Tibial artery (tissue), 4 donors: ENCODE data around the gene LBHD1.
"Not testable (repeated sequence)": the region's sequence is repeated elsewhere in the genome, so short reads cannot be mapped to it uniquely, and the experiment has no call there.

Experiments
- DNase-seq, 2 donors: peaks; one replicate each; pipeline ENCODE4 v3.0.0-alpha.2; 2019
- H3K27ac ChIP-seq, 2 donors: fragments of 200-600 bp; sonication (generic) in 1 of 2; 1 replicate in 1 of 2; 2 replicates in 1 of 2; pipeline ENCODE4 v1.5.1; 2018 to 2019; ENCODE audit warnings: mild to moderate bottlenecking in 1 of 2
- H3K27me3 ChIP-seq, 2 donors: fragments of 200-600 bp; sonication (generic) in 1 of 2; one replicate each; pipeline versions ENCODE4 v1.5.1 to v1.6.0; 2016 to 2019
- H3K36me3 ChIP-seq, 3 donors: fragments of 200-600 bp; sonication (generic) in 2 of 3; one replicate each; pipeline ENCODE4 v1.5.1; 2016 to 2019; ENCODE audit warnings: mild to moderate bottlenecking in 2 of 3
- H3K4me1 ChIP-seq, 4 donors: fragments of 200-600 bp; sonication (generic) in 2 of 4; 1 replicate in 3 of 4; 2 replicates in 1 of 4; pipeline ENCODE4 v1.5.1; 2016 to 2019
- H3K4me3 ChIP-seq, 2 donors: fragments of 200-600 bp; sonication (generic) in 1 of 2; 1 replicate in 1 of 2; 2 replicates in 1 of 2; pipeline ENCODE4 v1.5.1; 2018 to 2019; ENCODE audit warnings: mild to moderate bottlenecking in 2 of 2
- H3K9me3 ChIP-seq, 3 donors: fragments of 200-600 bp; sonication (generic) in 1 of 3; one replicate each; pipeline ENCODE4 v1.5.1; 2016 to 2019
- CTCF ChIP-seq, 2 experiments: fragments of 200-600 bp in 1 of 2; fragments of 450-650 bp in 1 of 2; IDR thresholded peaks; one replicate each; pipeline ENCODE4 v1.5.1; 2017 to 2019; ENCODE audit warnings: antibody characterized with exemption in 2 of 2, mild to moderate bottlenecking in 1 of 2, moderate library complexity in 1 of 2
- intact Hi-C: fragments of 100-400 bp; cut with DNase I; formaldehyde crosslinking; loops from one replicate; pipeline ENCODE4 v1.15.0; 2023; ENCODE audit warnings: low total_unique reads

LBHD1 gene

GRCh38 chr11:62622476-62623089 is 49.5 kb downstream of the LBHD1 start:
- Histone ChIP-seq H3K27ac (peak overlapping the region; percentile 83 to 87), H3K36me3 (peaks cover 25 to 32% (median 28%) of the 10 kb centered on the region in 3 donors), H3K4me1 (peaks cover 0 to 23% (median 15%) of the 10 kb centered on the region in 4 donors), H3K4me3 (peak overlapping the region; percentile 79 to 80), H3K27me3 (no peaks in the 10 kb centered on the region), H3K9me3 (no peaks in the 10 kb centered on the region)
- intact Hi-C loops = no loop called here
- no peak for TF ChIP-seq CTCF (IDR thresholded peaks at IDR 0.05)
- DNase-seq = no peak

GRCh38 chr11:62621567-62622470 is 50.2 kb downstream of the LBHD1 start, which contains the start of gene B3GAT3:
B3GAT3 (minus strand) TSS chr11:62621986; CDS start chr11:62621947, 39 bp downstream.
- DNase-seq = peak; percentile 98 to 99
- peak in 1 of 2 experiments; percentile 31 for TF ChIP-seq CTCF (IDR thresholded peaks at IDR 0.05)
- peaks cover 18 to 32% (median 21%) of the 10 kb centered on the region in 3 donors for H3K36me3 ChIP-seq
- H3K4me1 ChIP-seq = peaks cover 0 to 23% (median 15%) of the 10 kb centered on the region in 4 donors
- H3K9me3 ChIP-seq = no peaks in the 10 kb centered on the region
- peak within 1 kb of the TSS; percentile 79 to 80 for H3K4me3 ChIP-seq
- no peaks in the 10 kb centered on the region for H3K27me3 ChIP-seq
- H3K27ac ChIP-seq = peak within 1 kb of the TSS; percentile 83 to 87
- intact Hi-C loops = no loop called here

GRCh38 chr11:62621027-62621566 is 51.0 kb downstream of the LBHD1 start:
- no peak for DNase-seq
- Histone ChIP-seq H3K27ac (peak overlapping the region; percentile 83 to 87), H3K36me3 (peaks cover 11 to 32% (median 14%) of the 10 kb centered on the region in 3 donors), H3K4me1 (peaks cover 0 to 23% (median 15%) of the 10 kb centered on the region in 4 donors), H3K9me3 (no peaks in the 10 kb centered on the region), H3K4me3 (peak overlapping the region; percentile 79 to 80), H3K27me3 (no peaks in the 10 kb centered on the region)
- TF ChIP-seq CTCF (IDR thresholded peaks at IDR 0.05) = no peak
- intact Hi-C loops = no loop called here

GRCh38 chr11:62616957-62617356 is 55.1 kb downstream of the LBHD1 start:
- intact Hi-C loops = loop anchor here (10.0 kb wide), 1 partner anchor 88 kb away; the partner anchor contains the start of genes BSCL2 and GNG3
- H3K36me3 ChIP-seq = peaks cover 0 to 32% (median 7%) of the 10 kb centered on the region in 3 donors
- H3K27me3 ChIP-seq, H3K27ac ChIP-seq, DNase-seq, H3K4me3 ChIP-seq, H3K9me3 ChIP-seq: not testable (repeated sequence)
- peaks cover 0 to 34% (median 24%) of the 10 kb centered on the region in 4 donors for H3K4me1 ChIP-seq

- peaks cover 0 to 40% (median 28%) of the 10 kb centered on the region in 4 donors for H3K4me1 ChIP-seq
- TF ChIP-seq CTCF (IDR thresholded peaks at IDR 0.05) = no peak
- intact Hi-C loops = loop anchor here (10.0 kb wide), 1 partner anchor 89 kb away; the partner anchor contains the start of genes BSCL2 and GNG3
- H3K27ac ChIP-seq = no peak overlapping the region
- H3K9me3 ChIP-seq = no peaks in the 10 kb centered on the region
- peaks cover 0 to 37% (median 11%) of the 10 kb centered on the region in 3 donors for H3K36me3 ChIP-seq
- DNase-seq = no peak
- no peak overlapping the region for H3K4me3 ChIP-seq
- no peaks in the 10 kb centered on the region for H3K27me3 ChIP-seq
Observed at GRCh38 chr11:62615521-62615920, 56.5 kb downstream of the LBHD1 start.
